OCI-LY7 (cell line): ENCODE results near the gene BRPF3.

Source experiments
- EZH2phosphoT487 ChIP-seq: fragments of 200-600 bp; sonication (generic); IDR thresholded peaks from 2 replicates; pipeline ENCODE4 v1.6.1; 2018; ENCODE audit warnings: low read depth, borderline replicate concordance, mild to moderate bottlenecking, mixed run types, antibody characterized with exemption, low read length, moderate library complexity, mixed read lengths
- TF ChIP-seq, protein P1 (sequence below): fragments of 200-600 bp; sonication (generic); conservative IDR thresholded peaks from 2 replicates; pipeline ENCODE4 v1.5.1; 2014; ENCODE audit warnings: mild to moderate bottlenecking, antibody characterized with exemption, low read length, moderate library complexity, mixed read lengths

DNA sequence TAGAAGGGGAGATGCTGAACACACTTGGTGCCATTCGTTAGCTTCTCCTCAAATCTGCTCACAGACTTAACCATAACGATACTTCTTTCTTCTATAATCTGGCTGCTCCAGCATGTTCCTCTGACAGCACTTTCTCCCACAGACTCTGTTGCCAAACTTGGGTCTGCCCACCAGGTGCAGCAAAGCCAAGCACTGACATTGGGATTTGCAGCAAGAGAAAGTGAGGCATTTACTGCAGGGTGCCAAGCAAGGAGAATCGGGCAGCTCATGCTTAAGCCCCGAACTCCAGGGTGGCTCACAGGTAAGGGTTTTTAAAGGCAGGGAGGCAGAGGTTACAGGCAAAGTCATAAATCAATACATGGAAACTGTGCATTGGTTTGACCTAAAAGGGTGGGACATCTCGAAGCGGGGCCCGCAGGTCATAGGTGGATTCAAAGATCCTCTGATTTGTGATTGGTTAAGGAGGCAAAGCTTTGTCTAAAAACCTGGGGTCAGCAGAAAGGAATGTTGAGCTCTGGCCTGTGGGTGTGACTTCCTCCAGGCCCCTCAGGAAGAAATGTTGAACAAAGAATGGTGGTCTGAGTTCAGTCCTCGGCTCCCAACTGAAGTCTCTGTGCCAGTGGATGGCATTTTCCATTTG lies 48.2 kb downstream of the BRPF3 start:
- TF ChIP-seq, protein P1, sequence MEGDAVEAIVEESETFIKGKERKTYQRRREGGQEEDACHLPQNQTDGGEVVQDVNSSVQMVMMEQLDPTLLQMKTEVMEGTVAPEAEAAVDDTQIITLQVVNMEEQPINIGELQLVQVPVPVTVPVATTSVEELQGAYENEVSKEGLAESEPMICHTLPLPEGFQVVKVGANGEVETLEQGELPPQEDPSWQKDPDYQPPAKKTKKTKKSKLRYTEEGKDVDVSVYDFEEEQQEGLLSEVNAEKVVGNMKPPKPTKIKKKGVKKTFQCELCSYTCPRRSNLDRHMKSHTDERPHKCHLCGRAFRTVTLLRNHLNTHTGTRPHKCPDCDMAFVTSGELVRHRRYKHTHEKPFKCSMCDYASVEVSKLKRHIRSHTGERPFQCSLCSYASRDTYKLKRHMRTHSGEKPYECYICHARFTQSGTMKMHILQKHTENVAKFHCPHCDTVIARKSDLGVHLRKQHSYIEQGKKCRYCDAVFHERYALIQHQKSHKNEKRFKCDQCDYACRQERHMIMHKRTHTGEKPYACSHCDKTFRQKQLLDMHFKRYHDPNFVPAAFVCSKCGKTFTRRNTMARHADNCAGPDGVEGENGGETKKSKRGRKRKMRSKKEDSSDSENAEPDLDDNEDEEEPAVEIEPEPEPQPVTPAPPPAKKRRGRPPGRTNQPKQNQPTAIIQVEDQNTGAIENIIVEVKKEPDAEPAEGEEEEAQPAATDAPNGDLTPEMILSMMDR, result no peak
- TF ChIP-seq EZH2phosphoT487, result no peak
